ENCODE results near the gene PUM1. TPM values are rescaled to one million over a fixed set of nuclear protein-coding genes. Genes with fewer than 3 reads are reported as not detected.

Gene PUM1
- total RNA-seq, 4 donors from 2014 or later, result 61.6 to 109 (median 76.9) TPM

- H3K36me3 ChIP-seq, result no peaks in the 10 kb centered on the region
- H3K9me3 ChIP-seq, result no peaks in the 10 kb centered on the region
- no peak for DNase-seq
- TF ChIP-seq POLR2A (IDR thresholded peaks at IDR 0.05) (no peak), CTCF (IDR thresholded peaks at IDR 0.05) (no peak)
- no peak overlapping the region for H3K4me3 ChIP-seq
- no peak overlapping the region for H3K27ac ChIP-seq
- H3K4me1 ChIP-seq, result peaks cover 0 to 38% (median 5%) of the 10 kb centered on the region in 4 donors
- H3K27me3 ChIP-seq, result no peaks in the 10 kb centered on the region
Measured at GRCh38 chr1:31013187-31013864, 52.2 kb downstream of the PUM1 start.

- Histone ChIP-seq H3K9me3 (no peaks in the 10 kb centered on the region), H3K4me3 (no peak overlapping the region), H3K4me1 (peaks cover 0 to 38% (median 5%) of the 10 kb centered on the region in 4 donors), H3K36me3 (no peaks in the 10 kb centered on the region), H3K27me3 (no peaks in the 10 kb centered on the region), H3K27ac (no peak overlapping the region)
- TF ChIP-seq CTCF (IDR thresholded peaks at IDR 0.05) (no peak), POLR2A (IDR thresholded peaks at IDR 0.05) (no peak)
- DNase-seq, result no peak
Measured at GRCh38 chr1:31012210-31012924, 53.1 kb downstream of the PUM1 start.

- no peaks in the 10 kb centered on the region for H3K36me3 ChIP-seq
- no peaks in the 10 kb centered on the region for H3K9me3 ChIP-seq
- peaks cover 0 to 38% (median 5%) of the 10 kb centered on the region in 4 donors for H3K4me1 ChIP-seq
- TF ChIP-seq CTCF (IDR thresholded peaks at IDR 0.05) (no peak), POLR2A (IDR thresholded peaks at IDR 0.05) (no peak)
- DNase-seq, result no peak
- no peak overlapping the region for H3K27ac ChIP-seq
- H3K27me3 ChIP-seq, result no peaks in the 10 kb centered on the region
- no peak overlapping the region for H3K4me3 ChIP-seq
Measured at GRCh38 chr1:31011719-31012118, 53.8 kb downstream of the PUM1 start.

- DNase-seq, result no peak
- TF ChIP-seq POLR2A (IDR thresholded peaks at IDR 0.05), result no peak
- TF ChIP-seq CTCF (IDR thresholded peaks at IDR 0.05), result no peak
- H3K4me3 ChIP-seq, result no peak overlapping the region
- H3K9me3 ChIP-seq, result no peaks in the 10 kb centered on the region
- no peaks in the 10 kb centered on the region for H3K27me3 ChIP-seq
- peaks cover 0 to 38% (median 5%) of the 10 kb centered on the region in 4 donors for H3K4me1 ChIP-seq
- H3K27ac ChIP-seq, result no peak overlapping the region
- H3K36me3 ChIP-seq, result peaks cover 0 to 12% (median 0%) of the 10 kb centered on the region in 3 donors
Measured at GRCh38 chr1:31010086-31010989, 55.2 kb downstream of the PUM1 start.

GRCh38 chr1:31007462-31007991 lies 58.0 kb downstream of the PUM1 start:
- H3K27ac ChIP-seq, result no peak overlapping the region
- H3K4me1 ChIP-seq, result peaks cover 0 to 24% (median 0%) of the 10 kb centered on the region in 4 donors
- H3K36me3 ChIP-seq, result peaks cover 0 to 30% (median 0%) of the 10 kb centered on the region in 3 donors
- no peaks in the 10 kb centered on the region for H3K27me3 ChIP-seq
- H3K4me3 ChIP-seq, result no peak overlapping the region
- no peaks in the 10 kb centered on the region for H3K9me3 ChIP-seq
- TF ChIP-seq CTCF (IDR thresholded peaks at IDR 0.05), result no peak
- TF ChIP-seq POLR2A (IDR thresholded peaks at IDR 0.05), result no peak
- DNase-seq, result no peak
